ENCODE measurements around the gene TMEM52B.

- TF ChIP-seq CTCF (IDR thresholded peaks at IDR 0.05), result no peak
- TF ChIP-seq POLR2AphosphoS5 (IDR thresholded peaks at IDR 0.05), result no peak
These were observed 47.9 kb downstream of the TMEM52B start for GRCh38 chr12:10226731-10227130.
